GM12892 (cell line): ENCODE data around the gene CNTLN. TPM values are rescaled to one million over a fixed set of nuclear protein-coding genes. Genes with fewer than 3 reads are reported as not detected.

Source experiments
- DNase-seq: peaks from one replicate; pipeline ENCODE4 v3.0.0; 2011; ENCODE audit not compliant: insufficient read length
- FAIRE-seq: peaks from 2 replicates; lab custom pipeline; 2011; peaks lifted over from hg19 to GRCh38; lab: Jason Lieb, UNC
- POLR2A ChIP-seq: IDR thresholded peaks from 2 replicates; pipeline ENCODE4 v1.6.1; 2011; ENCODE audit warnings: low read depth, low read length, control low read depth
- POLR2AphosphoS5 ChIP-seq: IDR thresholded peaks from 2 replicates; pipeline ENCODE4 v1.6.1; 2011; ENCODE audit warnings: low read depth, low read length, control low read depth
- TAF1 ChIP-seq: IDR thresholded peaks from 2 replicates; pipeline ENCODE4 v1.6.1; 2011; ENCODE audit warnings: low read depth, mild to moderate bottlenecking, control low read depth, low read length, borderline replicate concordance
- polyA plus RNA-seq: library from polyadenylated mRNA; unstranded; fragments of >200 nt; gene quantifications from one replicate; pipeline ENCODE4 v1.2.1, GENCODE V29; 2012; ENCODE audit warnings: missing spikeins, inconsistent platforms; ENCODE audit not compliant: missing spikeins

The CNTLN gene, protein sequence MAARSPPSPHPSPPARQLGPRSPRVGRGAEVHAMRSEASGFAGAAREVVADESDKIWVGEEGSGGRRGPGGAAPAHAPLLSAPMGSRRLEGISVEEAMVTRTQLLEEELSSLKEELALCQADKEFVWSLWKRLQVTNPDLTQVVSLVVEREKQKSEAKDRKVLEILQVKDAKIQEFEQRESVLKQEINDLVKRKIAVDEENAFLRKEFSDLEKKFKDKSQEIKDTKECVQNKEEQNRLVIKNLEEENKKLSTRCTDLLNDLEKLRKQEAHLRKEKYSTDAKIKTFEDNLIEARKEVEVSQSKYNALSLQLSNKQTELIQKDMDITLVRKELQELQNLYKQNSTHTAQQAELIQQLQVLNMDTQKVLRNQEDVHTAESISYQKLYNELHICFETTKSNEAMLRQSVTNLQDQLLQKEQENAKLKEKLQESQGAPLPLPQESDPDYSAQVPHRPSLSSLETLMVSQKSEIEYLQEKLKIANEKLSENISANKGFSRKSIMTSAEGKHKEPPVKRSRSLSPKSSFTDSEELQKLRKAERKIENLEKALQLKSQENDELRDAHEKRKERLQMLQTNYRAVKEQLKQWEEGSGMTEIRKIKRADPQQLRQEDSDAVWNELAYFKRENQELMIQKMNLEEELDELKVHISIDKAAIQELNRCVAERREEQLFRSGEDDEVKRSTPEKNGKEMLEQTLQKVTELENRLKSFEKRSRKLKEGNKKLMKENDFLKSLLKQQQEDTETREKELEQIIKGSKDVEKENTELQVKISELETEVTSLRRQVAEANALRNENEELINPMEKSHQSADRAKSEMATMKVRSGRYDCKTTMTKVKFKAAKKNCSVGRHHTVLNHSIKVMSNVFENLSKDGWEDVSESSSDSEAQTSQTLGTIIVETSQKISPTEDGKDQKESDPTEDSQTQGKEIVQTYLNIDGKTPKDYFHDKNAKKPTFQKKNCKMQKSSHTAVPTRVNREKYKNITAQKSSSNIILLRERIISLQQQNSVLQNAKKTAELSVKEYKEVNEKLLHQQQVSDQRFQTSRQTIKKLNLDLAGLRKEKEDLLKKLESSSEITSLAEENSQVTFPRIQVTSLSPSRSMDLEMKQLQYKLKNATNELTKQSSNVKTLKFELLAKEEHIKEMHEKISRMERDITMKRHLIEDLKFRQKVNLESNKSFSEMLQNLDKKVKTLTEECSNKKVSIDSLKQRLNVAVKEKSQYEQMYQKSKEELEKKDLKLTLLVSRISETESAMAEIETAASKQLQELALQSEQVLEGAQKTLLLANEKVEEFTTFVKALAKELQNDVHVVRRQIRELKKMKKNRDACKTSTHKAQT (N-terminal part only)
- polyA plus RNA-seq, result 4.9 TPM

DNA sequence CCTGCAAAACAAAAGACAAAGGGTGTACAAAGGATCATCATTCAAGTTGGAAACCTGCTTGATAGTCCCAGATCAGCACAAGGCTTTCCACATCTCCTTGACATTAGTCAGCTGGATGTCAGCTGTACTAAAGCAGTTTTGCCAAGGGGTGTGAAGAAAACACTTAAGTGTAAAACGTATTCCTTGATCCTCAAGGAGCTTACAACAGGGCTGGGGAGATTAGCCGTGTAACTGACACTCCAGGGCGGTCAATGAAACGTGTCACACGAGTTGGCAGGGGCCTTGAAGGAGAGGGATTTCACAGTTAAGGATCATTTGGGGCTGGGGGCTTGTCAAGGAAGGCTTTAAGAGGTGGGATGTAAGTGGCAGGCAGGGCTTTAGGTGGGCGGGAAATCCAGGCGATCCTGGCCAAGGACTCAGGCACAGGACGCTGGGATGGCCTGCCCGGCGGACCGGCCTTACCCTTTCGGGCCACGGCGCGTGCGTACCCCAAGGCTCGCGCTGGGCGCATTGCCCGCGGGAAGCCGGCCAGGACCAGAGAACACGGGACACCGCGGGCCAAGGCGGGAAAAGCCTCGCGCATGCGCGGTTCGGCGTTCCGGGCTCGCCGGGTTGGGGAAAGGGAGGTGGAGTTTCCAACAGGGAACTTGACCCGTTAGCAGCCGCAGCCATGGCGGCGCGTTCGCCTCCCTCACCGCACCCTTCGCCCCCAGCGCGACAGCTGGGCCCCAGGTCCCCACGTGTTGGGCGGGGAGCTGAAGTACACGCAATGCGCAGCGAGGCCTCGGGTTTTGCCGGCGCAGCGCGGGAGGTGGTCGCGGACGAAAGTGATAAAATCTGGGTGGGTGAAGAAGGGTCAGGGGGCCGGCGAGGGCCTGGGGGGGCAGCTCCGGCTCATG, at the start of gene CNTLN:
CNTLN (plus strand) TSS at position 645 of the 899 bp plus-strand sequence; CDS start at position 671, 26 bp downstream.
- DNase-seq (peak; percentile 44), FAIRE-seq (peak; percentile 40)
- TF ChIP-seq POLR2A (peak; percentile 82), POLR2AphosphoS5 (peak; percentile 71; the same call in 1 of the 2 replicates), TAF1 (peak; percentile 56; the same call in 1 of the 2 replicates)

DNA sequence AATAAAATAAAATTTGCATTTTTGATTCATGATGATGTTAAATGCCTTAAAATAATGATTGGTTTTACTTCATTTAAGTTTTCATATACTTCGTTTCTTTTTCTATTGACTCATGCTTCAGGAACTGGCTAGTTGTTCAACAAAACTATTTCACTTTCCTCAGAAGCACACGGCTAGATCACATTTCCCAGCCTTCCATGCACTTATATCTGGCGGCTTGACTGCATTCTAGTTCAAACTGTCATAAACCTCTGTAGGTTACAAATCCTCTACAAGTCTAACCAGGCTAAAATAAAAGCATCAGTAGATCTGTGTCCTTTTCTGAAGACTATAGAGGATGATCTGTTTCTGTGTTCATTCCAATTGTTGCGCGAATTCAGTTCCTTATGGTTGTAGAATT, 46.3 kb upstream of the CNTLN start:
- TF ChIP-seq POLR2A (no peak), TAF1 (no peak), POLR2AphosphoS5 (no peak)
- no peak for DNase-seq
- FAIRE-seq, result no peak

DNA sequence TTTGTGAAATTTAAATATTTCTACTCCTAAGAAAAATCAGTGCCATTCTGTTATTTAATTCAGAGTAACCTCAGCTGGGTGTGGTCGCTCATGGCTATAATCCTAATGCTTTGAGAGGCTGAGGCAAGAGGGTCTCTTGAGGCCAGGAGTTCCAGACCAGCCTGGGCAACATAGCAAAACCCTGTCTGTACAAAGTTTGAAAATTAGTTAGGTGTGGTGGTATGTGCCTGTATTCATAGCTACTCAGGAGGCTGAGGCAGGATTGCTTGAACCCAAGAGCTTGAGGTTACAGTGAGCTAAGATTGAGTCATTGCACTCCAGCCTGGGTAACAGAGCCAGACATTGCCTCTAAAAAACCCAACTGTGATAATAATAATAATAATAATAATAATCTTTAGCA, 44.8 kb upstream of the CNTLN start:
- FAIRE-seq (no peak), DNase-seq (no peak)
- TF ChIP-seq TAF1 (no peak), POLR2AphosphoS5 (no peak), POLR2A (no peak)

DNA sequence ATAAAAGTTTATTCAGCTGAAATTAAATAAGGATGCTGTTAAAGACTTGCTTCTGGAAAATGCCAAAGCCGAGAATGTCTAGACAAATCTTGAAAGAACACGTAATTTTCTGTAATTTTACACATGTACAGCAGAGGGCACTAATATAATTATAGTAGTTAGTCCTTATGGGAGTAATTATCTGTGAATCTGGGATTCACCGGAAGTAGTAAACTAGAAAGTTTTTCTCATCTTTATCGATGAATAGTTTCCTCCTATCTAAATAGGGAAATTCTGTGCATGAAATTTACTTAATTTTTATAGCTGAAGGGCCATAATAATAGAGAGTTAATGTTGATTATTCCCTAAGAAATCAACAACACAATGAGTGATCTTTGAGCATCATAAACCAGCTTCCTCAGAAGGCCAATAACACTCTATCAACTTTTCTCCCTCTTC, 18.4 kb upstream of the CNTLN start:
- TF ChIP-seq POLR2AphosphoS5 (no peak), TAF1 (no peak), POLR2A (no peak)
- FAIRE-seq (no peak), DNase-seq (no peak)

DNA sequence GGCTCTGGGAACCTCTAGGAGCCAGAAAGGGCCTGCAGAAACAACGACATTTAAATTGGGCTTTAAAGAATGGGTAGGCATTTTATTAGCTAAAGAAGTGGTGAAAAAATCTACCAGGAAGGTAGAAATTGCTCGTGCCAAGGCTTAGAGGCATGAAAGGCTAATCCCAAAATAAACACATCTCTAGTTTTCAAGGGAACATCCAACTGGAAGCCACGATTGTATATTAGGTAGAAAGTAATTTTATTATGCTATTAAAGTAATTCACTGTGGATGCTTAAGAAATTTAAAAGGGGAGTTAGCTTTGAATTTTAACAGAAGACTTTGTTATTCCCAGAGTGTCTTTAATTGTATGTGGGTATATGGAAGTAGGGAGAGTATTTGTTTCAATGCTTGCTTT, 17.5 kb upstream of the CNTLN start:
- FAIRE-seq, result no peak
- TF ChIP-seq TAF1 (no peak), POLR2AphosphoS5 (no peak), POLR2A (no peak)
- no peak for DNase-seq

DNA sequence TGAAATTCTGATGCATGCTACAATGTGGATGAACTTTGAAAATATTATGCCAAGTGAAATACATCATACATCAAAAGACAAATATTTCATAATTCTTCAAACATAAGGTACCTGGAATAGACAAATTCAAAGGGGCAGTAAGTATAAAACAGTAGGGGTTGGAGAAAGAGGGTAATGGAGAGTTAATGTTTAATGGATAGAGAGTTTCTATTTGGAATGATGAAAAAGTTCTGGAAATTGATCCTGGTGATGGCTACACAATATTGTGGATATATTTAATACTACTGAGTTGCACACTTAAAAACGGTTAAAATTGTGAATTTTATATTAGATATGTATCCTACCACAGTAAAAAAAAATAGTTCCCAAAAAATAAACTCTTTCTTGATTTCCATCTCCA, 14.6 kb upstream of the CNTLN start:
- FAIRE-seq (no peak), DNase-seq (no peak)
- TF ChIP-seq POLR2AphosphoS5, result no peak
- TF ChIP-seq TAF1, result no peak

DNA sequence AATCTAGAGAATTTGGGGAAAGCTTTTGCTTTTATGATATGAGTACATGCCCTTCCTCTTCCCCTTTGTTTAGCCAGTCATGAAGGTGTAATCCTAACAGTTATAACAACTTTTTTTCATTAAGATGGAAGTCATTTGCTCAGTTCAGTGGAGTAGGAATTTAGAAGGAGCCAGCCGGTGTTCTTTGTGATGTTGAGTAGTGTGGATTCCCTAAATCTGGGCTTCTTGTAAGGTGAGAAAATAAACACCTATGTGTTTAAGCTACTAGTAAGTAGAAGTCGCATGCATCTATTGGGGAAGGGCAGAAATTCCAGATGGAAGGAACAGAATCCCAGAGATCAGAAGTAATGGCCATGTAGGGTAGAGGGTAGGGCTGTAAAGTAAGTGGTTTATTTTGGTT, 13.6 kb upstream of the CNTLN start:
- TF ChIP-seq POLR2AphosphoS5 (no peak), TAF1 (no peak), POLR2A (no peak)
- DNase-seq, result no peak
- FAIRE-seq, result no peak

DNA sequence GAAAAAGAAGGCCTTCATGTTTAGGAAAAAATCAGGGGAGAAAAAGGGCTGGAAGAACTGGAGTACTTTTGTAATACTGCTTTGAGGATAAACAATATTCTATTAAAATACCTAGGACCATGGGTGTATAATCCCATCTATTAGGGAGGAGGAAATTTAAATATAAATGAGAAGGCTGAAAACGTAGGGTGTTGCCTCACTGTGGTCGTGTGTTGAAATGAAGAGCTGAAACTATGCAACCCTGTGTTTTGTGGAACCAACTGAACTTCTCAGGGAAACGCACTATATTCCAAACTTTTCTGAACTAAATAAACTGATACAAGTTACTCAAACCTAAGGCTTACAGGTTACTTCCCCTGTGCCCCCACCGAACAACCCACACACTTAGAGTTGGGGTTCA, 4.5 kb upstream of the CNTLN start:
- DNase-seq (no peak), FAIRE-seq (no peak)
- TF ChIP-seq POLR2AphosphoS5, result no peak
- TF ChIP-seq TAF1, result no peak

DNA sequence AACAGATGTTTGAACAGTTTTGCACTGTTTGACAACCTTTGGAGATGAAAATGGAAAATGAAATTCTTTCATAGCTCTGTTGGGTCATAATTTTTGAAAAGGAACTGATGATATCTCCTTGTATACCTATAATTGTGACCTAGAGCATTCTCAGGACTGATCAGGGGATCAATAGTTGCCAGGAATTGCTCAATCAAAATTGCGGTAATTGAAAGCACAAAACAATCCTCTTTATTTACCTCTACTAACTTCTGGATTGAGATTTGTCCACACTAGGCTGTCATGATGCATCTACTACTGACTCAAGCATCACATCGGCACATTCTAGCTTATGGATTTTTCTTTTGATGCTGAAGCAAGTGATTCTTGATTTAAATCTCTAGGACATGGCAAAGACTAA, 4.1 kb upstream of the CNTLN start:
- FAIRE-seq, result no peak
- TF ChIP-seq POLR2A, result no peak
- TF ChIP-seq POLR2AphosphoS5, result no peak
- TF ChIP-seq TAF1, result no peak
- no peak for DNase-seq

DNA sequence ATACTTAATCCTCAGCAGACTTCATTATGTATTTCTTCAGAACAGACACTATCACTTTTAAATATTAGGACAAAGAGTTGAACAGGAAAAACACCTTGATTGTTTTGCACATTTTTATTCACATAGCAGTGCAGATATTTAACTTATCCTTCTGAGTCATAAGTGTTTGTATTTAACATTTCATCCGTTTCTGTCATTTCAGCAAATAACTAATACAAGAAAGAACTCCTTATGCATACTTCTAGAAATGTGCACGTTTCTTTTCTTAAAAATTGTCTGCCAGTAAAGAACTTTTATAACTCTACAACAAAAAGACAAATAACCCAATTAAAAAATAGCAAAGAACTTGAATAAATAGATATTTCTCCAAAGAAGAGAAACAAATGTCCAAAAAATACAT, 3.3 kb upstream of the CNTLN start:
- DNase-seq (no peak), FAIRE-seq (no peak)
- TF ChIP-seq TAF1 (no peak), POLR2A (no peak), POLR2AphosphoS5 (no peak)
